Cardiac muscle cell (in vitro differentiated cells and primary cell): ENCODE results near the gene ZBED2. TPM values are rescaled to one million over a fixed set of nuclear protein-coding genes. Genes with fewer than 3 reads are reported as not detected.

Source experiments
- DNase-seq, 2 donors: peaks; one replicate each; pipeline versions ENCODE4 v3.0.0 to v3.0.0-alpha.2; 2010 to 2017; ENCODE audit warnings: low read depth in 1 of 2, low spot score in 1 of 2
- H3K27ac ChIP-seq: fragments of 200-600 bp; sonication (generic); 2 replicates; pipeline ENCODE4 v1.5.1; 2016
- H3K27me3 ChIP-seq: fragments of 200-600 bp; sonication (generic); 2 replicates; pipeline ENCODE4 v1.6.0; 2016; ENCODE audit warnings: control low read depth
- H3K36me3 ChIP-seq: fragments of 200-600 bp; sonication (generic); 2 replicates; pipeline ENCODE4 v1.5.1; 2016; ENCODE audit warnings: control low read depth
- H3K4me1 ChIP-seq: fragments of 200-600 bp; sonication (generic); 2 replicates; pipeline ENCODE4 v1.8.1; 2017; ENCODE audit warnings: low read depth, mild to moderate bottlenecking, mixed run types
- H3K4me3 ChIP-seq: fragments of 200-600 bp; sonication (generic); 2 replicates; pipeline ENCODE4 v1.5.1; 2016; ENCODE audit warnings: mild to moderate bottlenecking
- H3K9me3 ChIP-seq: fragments of 200-600 bp; sonication (generic); 2 replicates; pipeline ENCODE4 v1.5.1; 2017; ENCODE audit warnings: low read depth, mild to moderate bottlenecking, control low read depth
- polyA plus RNA-seq: library from polyadenylated mRNA; unstranded; fragments of >200 nt; fragmentation: Nextera tagmentation; extraction: Ambion mirVana; gene quantifications from 2 replicates; pipeline ENCODE4 v1.2.1, GENCODE V29; 2016
- total RNA-seq: library from RNA; depleted of rRNA; stranded (reverse); fragments of >200 nt; gene quantifications from 2 replicates; pipeline ENCODE4 v1.2.3, GENCODE V29; 2016
- TF ChIP-seq, protein P1 (sequence below): IDR thresholded peaks from 2 replicates; pipeline ENCODE4 v1.5.1; 2012; ENCODE audit warnings: low read depth, mild to moderate bottlenecking, low read length

Gene ZBED2
- total and polyA plus RNA-seq, 2 experiments from 2014 or later = not detected

- TF ChIP-seq, protein P1, sequence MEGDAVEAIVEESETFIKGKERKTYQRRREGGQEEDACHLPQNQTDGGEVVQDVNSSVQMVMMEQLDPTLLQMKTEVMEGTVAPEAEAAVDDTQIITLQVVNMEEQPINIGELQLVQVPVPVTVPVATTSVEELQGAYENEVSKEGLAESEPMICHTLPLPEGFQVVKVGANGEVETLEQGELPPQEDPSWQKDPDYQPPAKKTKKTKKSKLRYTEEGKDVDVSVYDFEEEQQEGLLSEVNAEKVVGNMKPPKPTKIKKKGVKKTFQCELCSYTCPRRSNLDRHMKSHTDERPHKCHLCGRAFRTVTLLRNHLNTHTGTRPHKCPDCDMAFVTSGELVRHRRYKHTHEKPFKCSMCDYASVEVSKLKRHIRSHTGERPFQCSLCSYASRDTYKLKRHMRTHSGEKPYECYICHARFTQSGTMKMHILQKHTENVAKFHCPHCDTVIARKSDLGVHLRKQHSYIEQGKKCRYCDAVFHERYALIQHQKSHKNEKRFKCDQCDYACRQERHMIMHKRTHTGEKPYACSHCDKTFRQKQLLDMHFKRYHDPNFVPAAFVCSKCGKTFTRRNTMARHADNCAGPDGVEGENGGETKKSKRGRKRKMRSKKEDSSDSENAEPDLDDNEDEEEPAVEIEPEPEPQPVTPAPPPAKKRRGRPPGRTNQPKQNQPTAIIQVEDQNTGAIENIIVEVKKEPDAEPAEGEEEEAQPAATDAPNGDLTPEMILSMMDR = no peak
- Histone ChIP-seq H3K4me3 (no peak overlapping the region), H3K4me1 (no peaks in the 10 kb centered on the region), H3K27ac (no peak overlapping the region), H3K36me3 (no peaks in the 10 kb centered on the region), H3K27me3 (no peaks in the 10 kb centered on the region), H3K9me3 (no peaks in the 10 kb centered on the region)
- DNase-seq = no peak
Measured at GRCh38 chr3:111577113-111577512, 18.0 kb downstream of the ZBED2 start.

GRCh38 chr3:111571907-111572460 is 23.2 kb downstream of the ZBED2 start:
- Histone ChIP-seq H3K36me3 (no peaks in the 10 kb centered on the region), H3K4me1 (no peaks in the 10 kb centered on the region), H3K27me3 (no peaks in the 10 kb centered on the region), H3K27ac (no peak overlapping the region), H3K4me3 (no peak overlapping the region), H3K9me3 (no peaks in the 10 kb centered on the region)
- TF ChIP-seq, protein P1 = no peak
- no peak for DNase-seq

DNA sequence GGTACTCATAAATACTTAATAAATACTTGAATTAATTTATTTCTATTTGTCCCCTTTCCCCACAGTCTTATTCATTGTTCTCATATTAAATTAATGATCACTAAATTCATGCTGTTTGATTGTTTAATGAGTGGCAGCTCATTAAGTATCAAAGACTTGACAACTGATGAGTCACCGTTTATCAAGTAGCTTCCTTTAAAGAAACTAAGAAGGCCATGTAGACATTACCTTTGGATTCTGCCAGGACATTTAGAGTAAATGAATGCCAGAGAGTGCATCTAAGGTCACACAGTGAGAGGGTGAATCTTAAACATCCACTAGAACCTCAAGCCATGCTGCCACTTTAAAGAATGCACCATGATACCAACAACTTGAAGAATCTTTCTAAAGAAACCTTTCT is 23.9 kb downstream of the ZBED2 start:
- TF ChIP-seq, protein P1 = no peak
- no peaks in the 10 kb centered on the region for H3K36me3 ChIP-seq

GRCh38 chr3:111570404-111571030 is 24.6 kb downstream of the ZBED2 start:
- H3K36me3 ChIP-seq = no peaks in the 10 kb centered on the region
- no peak overlapping the region for H3K27ac ChIP-seq
- TF ChIP-seq, protein P1 = no peak
- no peaks in the 10 kb centered on the region for H3K9me3 ChIP-seq
- DNase-seq = no peak
- H3K4me1 ChIP-seq = no peaks in the 10 kb centered on the region
- H3K27me3 ChIP-seq = no peaks in the 10 kb centered on the region
- H3K4me3 ChIP-seq = no peak overlapping the region

More for the DNA sequence above, 23.9 kb downstream of the ZBED2 start:
- H3K27me3 ChIP-seq = no peaks in the 10 kb centered on the region
- H3K27ac ChIP-seq = no peak overlapping the region
- DNase-seq = no peak
- no peak overlapping the region for H3K4me3 ChIP-seq
- no peaks in the 10 kb centered on the region for H3K4me1 ChIP-seq
- H3K9me3 ChIP-seq = no peaks in the 10 kb centered on the region

GRCh38 chr3:111568911-111569310 is 26.2 kb downstream of the ZBED2 start:
- TF ChIP-seq, protein P1 = no peak
- no peak overlapping the region for H3K4me3 ChIP-seq
- H3K9me3 ChIP-seq = no peaks in the 10 kb centered on the region
- DNase-seq = no peak
- H3K36me3 ChIP-seq = no peaks in the 10 kb centered on the region
- no peaks in the 10 kb centered on the region for H3K4me1 ChIP-seq
- H3K27ac ChIP-seq = no peak overlapping the region
- H3K27me3 ChIP-seq = no peaks in the 10 kb centered on the region
